Karpas-422 (cell line): ENCODE results near the gene FLOT2. TPM values are rescaled to one million over a fixed set of nuclear protein-coding genes. Genes with fewer than 3 reads are reported as not detected.

Experiments
- DNase-seq: peaks from one replicate; pipeline ENCODE4 v3.0.0-alpha.2; 2015
- H2AFZ ChIP-seq: fragments of 200-600 bp; sonication (generic); 2 replicates; pipeline ENCODE4 v1.6.1; 2014; ENCODE audit warnings: antibody characterized with exemption, low read length, mixed read lengths
- H3K27ac ChIP-seq: fragments of 200-600 bp; sonication (generic); 2 replicates; pipeline ENCODE4 v1.5.1; 2014; ENCODE audit warnings: mild to moderate bottlenecking, low read length, moderate library complexity
- H3K27me3 ChIP-seq: fragments of 200-600 bp; sonication (generic); 2 replicates; pipeline ENCODE4 v1.6.1; 2014; ENCODE audit warnings: low read length, mixed read lengths
- H3K36me3 ChIP-seq: fragments of 200-600 bp; sonication (generic); 2 replicates; pipeline ENCODE4 v1.6.1; 2014; ENCODE audit warnings: low read length, mixed read lengths; ENCODE audit not compliant: insufficient read depth
- H3K4me1 ChIP-seq: fragments of 200-600 bp; sonication (generic); 2 replicates; pipeline ENCODE4 v1.6.1; 2014; ENCODE audit warnings: mild to moderate bottlenecking, low read length, mixed read lengths
- H3K4me2 ChIP-seq: fragments of 200-600 bp; sonication (generic); 2 replicates; pipeline ENCODE4 v1.6.1; 2014; ENCODE audit warnings: low read length, low read depth, mild to moderate bottlenecking; ENCODE audit not compliant: poor library complexity, severe bottlenecking
- H3K4me3 ChIP-seq: fragments of 200-600 bp; sonication (generic); 2 replicates; pipeline ENCODE4 v1.5.1; 2014; ENCODE audit warnings: mild to moderate bottlenecking, antibody characterized with exemption, low read length, mixed read lengths
- H3K79me2 ChIP-seq: fragments of 200-600 bp; sonication (generic); 2 replicates; pipeline ENCODE4 v1.6.1; 2014; ENCODE audit warnings: mild to moderate bottlenecking, low read length, mixed read lengths
- H3K9ac ChIP-seq: fragments of 200-600 bp; sonication (generic); 2 replicates; pipeline ENCODE4 v1.6.0; 2014; ENCODE audit warnings: low read length
- H3K9me2 ChIP-seq: fragments of 200-600 bp; sonication (generic), shearing (Covaris generic); replicated peaks from 2 replicates; pipeline ENCODE4 v1.6.0; 2014; ENCODE audit warnings: mild to moderate bottlenecking, low read length, moderate library complexity; ENCODE audit not compliant: insufficient read depth
- H3K9me3 ChIP-seq: fragments of 300-700, 200-600 bp; sonication (generic); 2 replicates; pipeline ENCODE4 v1.6.1; 2014; ENCODE audit warnings: low read length, mixed read lengths
- H4K20me1 ChIP-seq: fragments of 200-600 bp; sonication (generic); 2 replicates; pipeline ENCODE4 v1.6.1; 2014; ENCODE audit warnings: mild to moderate bottlenecking, antibody characterized with exemption, low read length, low read depth; ENCODE audit not compliant: insufficient read depth
- total RNA-seq: library from RNA; depleted of rRNA; stranded (reverse); fragments of >200 nt; shearing (Covaris generic); gene quantifications from 2 replicates; pipeline ENCODE4 v1.2.3, GENCODE V29; 2014; ENCODE audit warnings: low replicate concordance

FLOT2 gene
- total RNA-seq, 1 experiment from 2014 or later = 35.8 TPM

DNA sequence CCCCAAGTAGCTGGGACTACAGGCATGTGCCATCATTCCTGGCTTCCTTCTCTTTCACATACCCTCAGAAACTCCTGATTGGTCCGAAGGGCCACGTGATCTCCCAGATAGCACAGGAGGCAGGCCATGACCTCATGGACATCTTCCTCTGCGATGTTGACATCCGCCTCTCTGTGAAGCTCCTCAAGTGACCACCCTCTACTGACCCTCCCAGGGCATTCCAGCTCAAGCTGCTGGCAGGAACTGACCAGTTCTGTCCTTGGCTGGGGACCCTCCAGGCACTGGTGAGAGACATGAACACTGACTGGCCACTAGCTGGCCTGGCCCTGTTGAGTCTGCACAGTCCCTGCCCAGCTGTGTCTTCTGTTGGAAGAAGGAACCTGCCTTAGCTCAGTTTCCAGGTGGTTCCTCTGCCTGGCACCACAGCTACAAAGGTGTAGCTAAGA lies 37.1 kb downstream of the FLOT2 start:
- H3K9me2 ChIP-seq = no peaks in the 10 kb centered on the region
- peaks cover 10% of the 10 kb centered on the region; the same call in 1 of the 2 replicates for H3K36me3 ChIP-seq
- no peak for DNase-seq
- H3K4me3 ChIP-seq = no peak overlapping the region
- H3K27me3 ChIP-seq = no peaks in the 10 kb centered on the region
- no peaks in the 10 kb centered on the region for H4K20me1 ChIP-seq
- no peak overlapping the region for H2AFZ ChIP-seq
- H3K4me2 ChIP-seq = no peak overlapping the region
- no peak overlapping the region for H3K27ac ChIP-seq
- no peaks in the 10 kb centered on the region for H3K9me3 ChIP-seq
- H3K9ac ChIP-seq = no peak overlapping the region
- peaks cover 10% of the 10 kb centered on the region for H3K4me1 ChIP-seq
- peaks cover 10% of the 10 kb centered on the region for H3K79me2 ChIP-seq

DNA sequence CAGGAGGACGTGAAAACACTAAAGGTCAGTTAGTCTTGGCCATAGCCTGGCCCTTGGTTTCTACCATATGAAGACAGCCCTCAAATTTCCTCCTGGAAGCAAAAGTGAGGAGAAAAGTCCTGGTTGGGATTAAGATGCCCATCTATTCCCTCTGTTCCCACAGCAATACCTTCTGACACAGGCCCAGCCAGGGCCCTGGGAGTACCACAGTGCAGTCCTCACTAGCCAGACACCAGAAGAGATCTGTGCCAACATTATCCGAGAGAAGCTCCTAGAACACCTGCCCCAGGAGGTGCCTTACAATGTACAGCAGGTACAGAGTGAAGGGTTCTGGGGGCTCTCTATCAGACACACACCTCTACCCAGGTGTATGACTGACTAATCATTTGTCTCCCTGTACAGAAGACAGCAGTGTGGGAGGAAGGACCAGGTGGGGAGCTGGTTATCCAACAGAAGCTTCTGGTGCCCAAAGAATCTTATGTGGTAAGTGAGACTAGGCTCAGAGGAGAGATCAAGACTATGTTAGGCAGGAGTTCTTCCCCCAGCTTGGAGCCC lies 38.7 kb downstream of the FLOT2 start:
- Histone ChIP-seq H3K9ac (no peak overlapping the region), H3K79me2 (peaks cover 15% of the 10 kb centered on the region), H4K20me1 (no peaks in the 10 kb centered on the region), H3K4me3 (no peak overlapping the region), H3K27me3 (no peaks in the 10 kb centered on the region), H3K4me1 (peaks cover 17% of the 10 kb centered on the region), H3K36me3 (peaks cover 10% of the 10 kb centered on the region; the same call in 1 of the 2 replicates), H2AFZ (no peak overlapping the region), H3K27ac (no peak overlapping the region), H3K4me2 (no peak overlapping the region), H3K9me2 (no peaks in the 10 kb centered on the region), H3K9me3 (no peaks in the 10 kb centered on the region)
- no peak for DNase-seq

DNA sequence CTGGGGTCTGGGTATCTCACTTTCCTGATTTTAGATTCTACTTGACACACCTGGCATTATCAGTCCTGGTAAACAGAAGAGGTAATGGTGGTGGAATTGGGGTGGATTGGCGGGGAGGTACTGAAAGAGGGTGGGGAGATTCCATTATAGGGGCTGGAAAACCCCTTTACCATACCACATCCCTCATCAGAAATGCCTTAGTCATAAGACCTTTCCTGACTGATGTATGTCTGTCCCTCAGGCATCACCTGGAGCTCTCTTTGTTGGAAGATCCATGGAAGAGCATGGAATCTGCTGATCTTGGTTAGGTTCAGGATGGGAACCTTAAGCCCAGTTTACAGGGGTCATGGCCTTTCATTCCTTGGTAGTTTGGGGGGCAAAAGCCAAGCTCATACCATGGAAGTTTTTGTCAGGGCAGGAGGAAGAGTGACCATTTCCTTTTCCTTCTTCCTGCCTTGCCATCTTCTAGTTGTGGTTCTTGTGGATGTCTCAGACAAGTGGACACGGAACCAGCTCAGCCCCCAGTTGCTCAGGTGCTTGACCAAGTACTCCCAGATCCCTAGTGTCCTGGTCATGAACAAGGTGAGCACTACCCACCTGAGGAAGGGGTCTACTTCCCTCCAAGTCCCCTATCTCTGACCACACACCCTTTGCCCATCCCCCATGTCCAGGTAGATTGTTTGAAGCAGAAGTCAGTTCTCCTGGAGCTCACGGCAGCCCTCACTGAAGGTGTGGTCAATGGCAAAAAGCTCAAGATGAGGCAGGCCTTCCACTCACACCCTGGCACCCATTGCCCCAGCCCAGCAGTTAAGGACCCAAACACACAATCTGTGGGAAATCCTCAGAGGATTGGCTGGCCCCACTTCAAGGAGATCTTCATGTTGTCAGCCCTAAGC lies 39.4 kb downstream of the FLOT2 start:
- H3K36me3 ChIP-seq = peaks cover 10% of the 10 kb centered on the region; the same call in 1 of the 2 replicates
- H3K9me3 ChIP-seq = no peaks in the 10 kb centered on the region
- H3K79me2 ChIP-seq = peaks cover 15% of the 10 kb centered on the region
- H3K4me2 ChIP-seq = no peak overlapping the region
- no peak overlapping the region for H3K9ac ChIP-seq
- H2AFZ ChIP-seq = no peak overlapping the region
- no peak overlapping the region for H3K27ac ChIP-seq
- H3K4me3 ChIP-seq = no peak overlapping the region
- H3K27me3 ChIP-seq = no peaks in the 10 kb centered on the region
- H4K20me1 ChIP-seq = no peaks in the 10 kb centered on the region
- H3K9me2 ChIP-seq = no peaks in the 10 kb centered on the region
- no peak for DNase-seq
- H3K4me1 ChIP-seq = peaks cover 17% of the 10 kb centered on the region

DNA sequence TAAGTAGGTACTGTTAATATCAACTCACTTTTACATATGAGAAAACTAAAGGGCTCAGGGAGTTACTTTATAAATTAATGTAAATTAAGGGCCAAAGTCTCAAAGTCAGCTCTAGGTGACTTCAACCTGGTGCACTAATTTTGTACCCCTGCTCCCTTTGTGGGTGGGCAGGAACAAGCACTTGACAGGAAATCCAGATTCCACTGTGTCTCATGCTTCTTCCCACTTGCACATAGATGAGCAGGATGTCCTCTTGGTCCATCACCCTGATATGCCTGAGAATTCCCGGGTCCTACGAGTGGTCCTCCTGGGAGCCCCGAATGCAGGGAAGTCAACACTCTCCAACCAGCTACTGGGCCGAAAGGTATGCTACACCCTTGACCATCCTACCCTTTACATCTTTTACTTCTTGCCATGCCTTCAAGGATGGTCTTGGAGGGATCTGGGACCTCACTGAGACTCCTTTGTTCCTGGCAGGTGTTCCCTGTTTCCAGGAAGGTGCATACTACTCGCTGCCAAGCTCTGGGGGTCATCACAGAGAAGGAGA lies 41.4 kb downstream of the FLOT2 start:
- H3K9me2 ChIP-seq = no peaks in the 10 kb centered on the region
- H3K4me2 ChIP-seq = peak overlapping the region; percentile 96
- peak overlapping the region; percentile 80 for H3K4me3 ChIP-seq
- no peak overlapping the region for H3K27ac ChIP-seq
- H3K36me3 ChIP-seq = peaks cover 10% of the 10 kb centered on the region; the same call in 1 of the 2 replicates
- peaks cover 15% of the 10 kb centered on the region for H3K79me2 ChIP-seq
- H3K27me3 ChIP-seq = no peaks in the 10 kb centered on the region
- peak overlapping the region; percentile 74 for H3K9ac ChIP-seq
- H3K9me3 ChIP-seq = no peaks in the 10 kb centered on the region
- H3K4me1 ChIP-seq = peaks cover 17% of the 10 kb centered on the region
- H2AFZ ChIP-seq = no peak overlapping the region
- DNase-seq = no peak
- H4K20me1 ChIP-seq = no peaks in the 10 kb centered on the region

DNA sequence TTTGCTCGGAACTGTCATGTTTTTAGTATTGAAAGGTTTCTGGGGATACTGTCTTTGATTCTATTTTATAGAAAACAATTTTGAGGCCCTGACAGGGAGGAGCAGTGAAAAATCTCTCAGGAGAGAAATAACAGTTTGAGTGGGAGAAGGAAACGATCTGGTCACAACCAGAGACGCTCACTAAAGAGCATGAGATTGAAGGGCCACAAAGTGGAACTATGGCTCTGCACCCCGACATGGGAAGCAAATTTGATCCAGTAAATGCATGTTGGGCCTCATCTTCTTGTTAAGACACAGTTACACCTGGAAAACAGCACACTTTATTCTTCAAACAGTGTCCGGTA lies 42.2 kb downstream of the FLOT2 start:
- H2AFZ ChIP-seq = peak overlapping the region; percentile 49; the same call in 1 of the 2 replicates
- H3K4me1 ChIP-seq = peaks cover 17% of the 10 kb centered on the region
- H3K4me3 ChIP-seq = peak overlapping the region; percentile 80

DNA sequence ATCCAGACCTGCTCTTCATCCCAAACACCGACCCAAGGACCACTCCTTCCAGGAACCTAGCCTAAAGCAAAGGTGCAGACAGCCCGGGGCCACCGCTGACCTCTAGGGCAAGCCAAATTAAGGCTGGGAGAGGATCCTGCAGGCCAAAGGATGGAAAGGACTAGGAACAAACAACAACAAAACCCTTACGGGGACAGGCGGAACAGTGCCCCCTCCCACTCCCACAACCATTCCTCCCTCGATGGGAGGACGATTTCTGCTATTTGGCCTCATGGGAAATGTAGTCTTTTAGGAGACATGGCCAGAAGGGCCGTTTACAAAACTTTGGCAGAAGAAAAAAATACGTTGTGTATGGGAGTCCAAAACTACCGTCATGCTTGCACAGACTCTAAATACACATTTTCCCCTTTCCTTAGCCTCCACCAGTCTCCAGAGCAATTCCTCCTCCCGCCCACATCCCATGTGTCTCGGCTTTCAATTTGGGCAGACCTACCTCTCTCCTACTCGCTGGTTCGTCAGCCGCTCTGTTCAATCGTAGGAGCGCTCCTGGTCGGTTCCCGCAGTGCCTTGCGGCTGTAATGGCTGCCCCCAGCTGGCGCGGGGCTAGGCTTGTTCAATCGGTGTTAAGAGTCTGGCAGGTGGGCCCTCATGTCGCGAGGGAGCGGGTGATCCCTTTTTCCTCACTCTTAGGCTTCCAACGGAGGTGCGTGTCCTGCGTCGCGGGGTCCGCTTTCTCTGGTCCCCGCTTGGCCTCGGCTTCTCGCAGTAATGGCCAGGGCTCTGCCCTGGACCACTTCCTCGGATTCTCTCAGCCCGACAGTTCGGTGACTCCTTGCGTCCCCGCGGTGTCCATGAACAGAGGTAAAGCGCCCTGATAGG lies 42.8 kb downstream of the FLOT2 start, which contains the start of gene ERAL1:
Gene ERAL1, plus strand, starts transcription at position 560 of the 879 bp plus-strand sequence. Its CDS starts 19 bp downstream, at position 579.
- H3K79me2 ChIP-seq = peaks cover 15% of the 10 kb centered on the region
- no peak within 1 kb of the TSS for H3K27ac ChIP-seq
- no peaks in the 10 kb centered on the region for H3K9me2 ChIP-seq
- DNase-seq = peak; percentile 95
- peak within 1 kb of the TSS; percentile 98 for H2AFZ ChIP-seq
- peaks cover 17% of the 10 kb centered on the region for H3K4me1 ChIP-seq
- H3K36me3 ChIP-seq = peaks cover 10% of the 10 kb centered on the region; the same call in 1 of the 2 replicates
- peak within 1 kb of the TSS; percentile 80 for H3K4me3 ChIP-seq
- no peaks in the 10 kb centered on the region for H3K27me3 ChIP-seq
- no peaks in the 10 kb centered on the region for H3K9me3 ChIP-seq
- H4K20me1 ChIP-seq = no peaks in the 10 kb centered on the region
- H3K9ac ChIP-seq = peak within 1 kb of the TSS; percentile 74
- H3K4me2 ChIP-seq = peak within 1 kb of the TSS; percentile 96

More for the DNA sequence above, 42.2 kb downstream of the FLOT2 start:
- Histone ChIP-seq H3K27ac (no peak overlapping the region), H3K4me2 (peak overlapping the region; percentile 96), H3K9me2 (no peaks in the 10 kb centered on the region), H3K79me2 (peaks cover 15% of the 10 kb centered on the region), H3K9ac (peak overlapping the region; percentile 74), H4K20me1 (no peaks in the 10 kb centered on the region), H3K36me3 (peaks cover 10% of the 10 kb centered on the region; the same call in 1 of the 2 replicates), H3K27me3 (no peaks in the 10 kb centered on the region), H3K9me3 (no peaks in the 10 kb centered on the region)
- DNase-seq = no peak

DNA sequence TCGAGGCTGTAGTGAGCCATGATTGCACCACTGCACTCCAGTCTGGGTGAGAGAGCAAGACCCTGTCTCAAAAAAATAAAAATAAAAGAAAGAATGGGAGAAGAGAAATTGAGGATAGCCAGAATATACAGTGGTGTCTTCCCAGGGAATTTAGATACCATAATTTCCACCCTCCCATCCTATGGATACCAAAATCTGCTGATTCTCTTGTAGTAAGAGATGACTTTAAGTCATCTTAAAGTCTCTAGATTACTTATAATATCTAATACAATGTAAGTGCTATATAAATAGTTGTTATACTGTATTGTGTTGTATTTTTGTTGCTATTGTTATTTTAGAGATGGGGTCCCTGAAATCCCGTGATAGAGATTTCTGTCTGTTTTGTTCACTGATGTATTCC lies 44.2 kb downstream of the FLOT2 start:
- Histone ChIP-seq H3K9ac (no peak overlapping the region), H3K27me3 (no peaks in the 10 kb centered on the region), H3K4me1 (peaks cover 17% of the 10 kb centered on the region), H4K20me1 (no peaks in the 10 kb centered on the region), H2AFZ (no peak overlapping the region), H3K36me3 (peaks cover 4% of the 10 kb centered on the region; the same call in 1 of the 2 replicates), H3K4me2 (no peak overlapping the region), H3K9me2 (no peaks in the 10 kb centered on the region), H3K27ac (no peak overlapping the region), H3K4me3 (no peak overlapping the region), H3K79me2 (peaks cover 15% of the 10 kb centered on the region), H3K9me3 (no peaks in the 10 kb centered on the region)
- DNase-seq = no peak
